ENCODE measurements around the gene UBE2E3.
A peak's percentile ranks its signal among the peaks of the same experiment; 100 is the strongest.

UBE2E3 gene

GRCh38 chr2:180975585-180975984 lies 4.8 kb upstream of the UBE2E3 start:
- H3K4me2 ChIP-seq (ENCODE audit: insufficient read depth, low read length) = no peak overlapping the region
- H3K4me3 ChIP-seq (ENCODE audit: low read depth in 1 of 2, low read length in 2 of 2) = no peak overlapping the region
- DNase-seq = no peak

GRCh38 chr2:180978903-180979748 lies 1.3 kb upstream of the UBE2E3 start:
- H3K4me1 ChIP-seq (ENCODE audit: insufficient read depth, low read length) = peaks cover 35% of the 10 kb centered on the region
- H3K27ac ChIP-seq (ENCODE audit: low read length) = no peak overlapping the region
- peaks cover 15% of the 10 kb centered on the region for H3K79me2 ChIP-seq (ENCODE audit: insufficient read depth, low read length)
- TF ChIP-seq CTCF (IDR thresholded peaks at IDR 0.05; ENCODE audit: borderline replicate concordance, extremely low read depth, low read length, poor library complexity, severe bottlenecking) (no peak), EZH2 (IDR thresholded peaks at IDR 0.05; ENCODE audit: borderline replicate concordance, low read depth, low read length, severe bottlenecking) (no peak)
- no peak overlapping the region for H3K9ac ChIP-seq (ENCODE audit: low read depth, low read length)
- DNase-seq = no peak
- peaks cover 44% of the 10 kb centered on the region for H3K27me3 ChIP-seq (ENCODE audit: insufficient read depth, low read length, poor library complexity)
- H3K4me2 ChIP-seq (ENCODE audit: insufficient read depth, low read length) = peak overlapping the region; percentile 82; the same call in 1 of the 2 replicates
- H3K9me3 ChIP-seq (ENCODE audit: insufficient read depth, low read length, severe bottlenecking) = no peaks in the 10 kb centered on the region
- H3K4me3 ChIP-seq (ENCODE audit: low read depth in 1 of 2, low read length in 2 of 2) = no peak overlapping the region
- H2AFZ ChIP-seq (ENCODE audit: low read depth, low read length) = peak overlapping the region; percentile 85; the same call in 1 of the 2 replicates
- no peaks in the 10 kb centered on the region for H4K20me1 ChIP-seq (ENCODE audit: insufficient read depth, low read length)
- no peak for ATAC-seq (ENCODE audit: insufficient read depth, low read depth)
- H3K36me3 ChIP-seq (ENCODE audit: insufficient read depth, low read length) = peaks cover 10% of the 10 kb centered on the region; the same call in 1 of the 2 replicates

More at GRCh38 chr2:180975585-180975984, 4.8 kb upstream of the UBE2E3 start:
- TF ChIP-seq CTCF (IDR thresholded peaks at IDR 0.05; ENCODE audit: borderline replicate concordance, extremely low read depth, low read length, poor library complexity, severe bottlenecking) (no peak), EZH2 (IDR thresholded peaks at IDR 0.05; ENCODE audit: borderline replicate concordance, low read depth, low read length, severe bottlenecking) (no peak)
- H3K79me2 ChIP-seq (ENCODE audit: insufficient read depth, low read length) = no peaks in the 10 kb centered on the region
- H3K9me3 ChIP-seq (ENCODE audit: insufficient read depth, low read length, severe bottlenecking) = no peaks in the 10 kb centered on the region
- H3K4me1 ChIP-seq (ENCODE audit: insufficient read depth, low read length) = peaks cover 8% of the 10 kb centered on the region
- no peaks in the 10 kb centered on the region for H4K20me1 ChIP-seq (ENCODE audit: insufficient read depth, low read length)
- H3K27me3 ChIP-seq (ENCODE audit: insufficient read depth, low read length, poor library complexity) = peaks cover 69% of the 10 kb centered on the region
- H3K9ac ChIP-seq (ENCODE audit: low read depth, low read length) = no peak overlapping the region
- no peak for ATAC-seq (ENCODE audit: insufficient read depth, low read depth)
- H2AFZ ChIP-seq (ENCODE audit: low read depth, low read length) = no peak overlapping the region
- no peaks in the 10 kb centered on the region for H3K36me3 ChIP-seq (ENCODE audit: insufficient read depth, low read length)
- H3K27ac ChIP-seq (ENCODE audit: low read length) = no peak overlapping the region

- DNase-seq (no peak), ATAC-seq (ENCODE audit: insufficient read depth, low read depth) (no peak)
- Histone ChIP-seq H3K27me3 (ENCODE audit: insufficient read depth, low read length, poor library complexity) (peaks cover 40% of the 10 kb centered on the region), H3K9me3 (ENCODE audit: insufficient read depth, low read length, severe bottlenecking) (no peaks in the 10 kb centered on the region), H3K79me2 (ENCODE audit: insufficient read depth, low read length) (peaks cover 21% of the 10 kb centered on the region), H3K4me3 (ENCODE audit: low read depth in 1 of 2, low read length in 2 of 2) (peak overlapping the region in 1 of 2 experiments; percentile 74; a peak in 3 of 4 replicates), H3K27ac (ENCODE audit: low read length) (no peak overlapping the region; the same call in 1 of the 2 replicates), H2AFZ (ENCODE audit: low read depth, low read length) (peak overlapping the region; percentile 85), H3K4me1 (ENCODE audit: insufficient read depth, low read length) (peaks cover 41% of the 10 kb centered on the region), H4K20me1 (ENCODE audit: insufficient read depth, low read length) (no peaks in the 10 kb centered on the region), H3K9ac (ENCODE audit: low read depth, low read length) (peak overlapping the region; percentile 71), H3K36me3 (ENCODE audit: insufficient read depth, low read length) (peaks cover 15% of the 10 kb centered on the region), H3K4me2 (ENCODE audit: insufficient read depth, low read length) (peak overlapping the region; percentile 82)
- TF ChIP-seq CTCF (IDR thresholded peaks at IDR 0.05; ENCODE audit: borderline replicate concordance, extremely low read depth, low read length, poor library complexity, severe bottlenecking) (no peak), EZH2 (IDR thresholded peaks at IDR 0.05; ENCODE audit: borderline replicate concordance, low read depth, low read length, severe bottlenecking) (peak; percentile 75)
Measured at GRCh38 chr2:180979749-180980105, 678 bp upstream of the UBE2E3 start.
